ENCODE measurements around the gene SGO1.

The SGO1 gene

GRCh38 chr3:20194793-20195460, 8.9 kb upstream of the SGO1 start:
- Mint-ChIP-seq H3K27ac (ENCODE audit: low read depth) (no peak overlapping the region), H3K4me1 (peaks cover 6% of the 10 kb centered on the region)

GRCh38 chr3:20190991-20191390, 5.0 kb upstream of the SGO1 start:
- H3K27me3 Mint-ChIP-seq, result no peaks in the 10 kb centered on the region
- H3K9me3 Mint-ChIP-seq, result no peaks in the 10 kb centered on the region
- no peak overlapping the region for H3K4me3 Mint-ChIP-seq
- peak overlapping the region; percentile 32 for H3K27ac Mint-ChIP-seq (ENCODE audit: low read depth)
- ATAC-seq (replicated peaks; ENCODE audit: extremely low read depth, poor library complexity, severe bottlenecking) (no peak), DNase-seq (ENCODE audit: low spot score in 2 of 2) (no peak)
- no peaks in the 10 kb centered on the region for H3K36me3 Mint-ChIP-seq (ENCODE audit: insufficient read depth)
- H3K4me1 Mint-ChIP-seq, result no peaks in the 10 kb centered on the region

More at GRCh38 chr3:20194793-20195460, 8.9 kb upstream of the SGO1 start:
- Mint-ChIP-seq H3K36me3 (ENCODE audit: insufficient read depth) (no peaks in the 10 kb centered on the region), H3K4me3 (no peak overlapping the region), H3K9me3 (no peaks in the 10 kb centered on the region), H3K27me3 (no peaks in the 10 kb centered on the region)
- ATAC-seq (replicated peaks; ENCODE audit: extremely low read depth, poor library complexity, severe bottlenecking), result no peak
- no peak for DNase-seq (ENCODE audit: low spot score in 2 of 2)

DNA sequence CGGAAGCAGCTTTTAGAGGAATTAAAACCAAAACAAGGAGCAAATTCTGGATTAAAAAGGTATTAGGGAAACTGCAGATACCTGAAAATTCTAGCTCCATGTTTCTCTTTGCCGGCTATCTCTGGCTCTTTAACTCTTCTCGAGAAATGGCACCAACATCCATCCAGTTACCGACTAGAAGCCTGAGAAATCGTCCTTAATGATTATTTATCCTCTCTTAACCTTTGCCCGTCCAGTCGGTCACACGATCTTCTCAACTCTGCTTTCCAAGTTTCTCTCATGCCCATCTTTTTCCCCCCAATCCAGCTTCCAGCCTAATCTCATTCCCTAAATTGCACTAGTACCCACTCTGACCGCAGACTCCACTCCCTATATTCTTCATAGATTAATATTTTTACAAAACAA, 596 bp upstream of the SGO1 start:
- no peaks in the 10 kb centered on the region for H3K27me3 Mint-ChIP-seq
- no peak for DNase-seq (ENCODE audit: low spot score in 2 of 2)
- H3K4me3 Mint-ChIP-seq, result no peak overlapping the region
- no peaks in the 10 kb centered on the region for H3K4me1 Mint-ChIP-seq
- no peaks in the 10 kb centered on the region for H3K36me3 Mint-ChIP-seq (ENCODE audit: insufficient read depth)
- H3K9me3 Mint-ChIP-seq, result no peaks in the 10 kb centered on the region
- ATAC-seq (replicated peaks; ENCODE audit: extremely low read depth, poor library complexity, severe bottlenecking), result peak; percentile 1
- H3K27ac Mint-ChIP-seq (ENCODE audit: low read depth), result no peak overlapping the region

GRCh38 chr3:20185331-20185678, 701 bp downstream of the SGO1 start:
- peak; percentile 27 for ATAC-seq (replicated peaks; ENCODE audit: extremely low read depth, poor library complexity, severe bottlenecking)
- H3K9me3 Mint-ChIP-seq, result no peaks in the 10 kb centered on the region
- DNase-seq (ENCODE audit: low spot score in 2 of 2), result peak in 1 of 2 donors; percentile 12
- H3K27me3 Mint-ChIP-seq, result no peaks in the 10 kb centered on the region
- H3K4me3 Mint-ChIP-seq, result no peak overlapping the region
- H3K36me3 Mint-ChIP-seq (ENCODE audit: insufficient read depth), result no peaks in the 10 kb centered on the region
- H3K4me1 Mint-ChIP-seq, result no peaks in the 10 kb centered on the region
- H3K27ac Mint-ChIP-seq (ENCODE audit: low read depth), result no peak overlapping the region

- ATAC-seq (replicated peaks; ENCODE audit: extremely low read depth, poor library complexity, severe bottlenecking), result no peak
- no peaks in the 10 kb centered on the region for H3K27me3 Mint-ChIP-seq
- H3K9me3 Mint-ChIP-seq, result no peaks in the 10 kb centered on the region
- no peak overlapping the region for H3K27ac Mint-ChIP-seq (ENCODE audit: low read depth)
- no peaks in the 10 kb centered on the region for H3K4me1 Mint-ChIP-seq
- DNase-seq (ENCODE audit: low spot score in 2 of 2), result no peak
- H3K36me3 Mint-ChIP-seq (ENCODE audit: insufficient read depth), result peaks cover 4% of the 10 kb centered on the region
- no peak overlapping the region for H3K4me3 Mint-ChIP-seq
These were observed 3.8 kb downstream of the SGO1 start for GRCh38 chr3:20182206-20182605.

DNA sequence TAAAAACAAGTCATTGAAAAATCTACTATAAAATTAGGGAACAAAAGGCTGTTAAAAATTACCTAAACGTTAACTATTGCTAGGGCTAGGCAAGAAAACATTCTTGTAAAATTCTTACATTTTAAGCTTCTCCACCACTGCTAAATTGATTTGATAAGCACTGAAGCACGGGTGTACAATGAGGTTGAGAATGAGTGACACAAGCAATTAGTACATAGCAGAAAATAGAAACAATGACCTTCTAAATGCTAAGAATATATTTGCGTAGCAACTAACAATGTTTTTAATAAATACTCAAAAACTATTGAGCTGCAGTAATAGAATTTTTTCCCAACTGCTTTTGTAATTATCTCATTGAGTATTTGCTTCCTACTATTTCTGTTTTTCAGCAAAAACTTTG, 4.7 kb downstream of the SGO1 start:
- no peaks in the 10 kb centered on the region for H3K27me3 Mint-ChIP-seq
- H3K4me3 Mint-ChIP-seq, result no peak overlapping the region
- no peak for DNase-seq (ENCODE audit: low spot score in 2 of 2)
- H3K27ac Mint-ChIP-seq (ENCODE audit: low read depth), result no peak overlapping the region
- no peak for ATAC-seq (replicated peaks; ENCODE audit: extremely low read depth, poor library complexity, severe bottlenecking)
- H3K9me3 Mint-ChIP-seq, result no peaks in the 10 kb centered on the region
- peaks cover 4% of the 10 kb centered on the region for H3K36me3 Mint-ChIP-seq (ENCODE audit: insufficient read depth)
- H3K4me1 Mint-ChIP-seq, result no peaks in the 10 kb centered on the region

- H3K36me3 Mint-ChIP-seq (ENCODE audit: insufficient read depth), result peaks cover 6% of the 10 kb centered on the region
- H3K4me3 Mint-ChIP-seq, result no peak overlapping the region
- no peak overlapping the region for H3K27ac Mint-ChIP-seq (ENCODE audit: low read depth)
- no peaks in the 10 kb centered on the region for H3K4me1 Mint-ChIP-seq
- H3K27me3 Mint-ChIP-seq, result no peaks in the 10 kb centered on the region
- no peaks in the 10 kb centered on the region for H3K9me3 Mint-ChIP-seq
- DNase-seq (ENCODE audit: low spot score in 2 of 2) (no peak), ATAC-seq (replicated peaks; ENCODE audit: extremely low read depth, poor library complexity, severe bottlenecking) (no peak)
These were observed 12.1 kb downstream of the SGO1 start for GRCh38 chr3:20173844-20174410.

GRCh38 chr3:20161714-20162113, 24.3 kb downstream of the SGO1 start:
- Mint-ChIP-seq H3K27ac (ENCODE audit: low read depth) (peak overlapping the region; percentile 11), H3K4me1 (peaks cover 17% of the 10 kb centered on the region), H3K36me3 (ENCODE audit: insufficient read depth) (peaks cover 3% of the 10 kb centered on the region), H3K9me3 (no peaks in the 10 kb centered on the region), H3K4me3 (no peak overlapping the region), H3K27me3 (no peaks in the 10 kb centered on the region)
- DNase-seq (ENCODE audit: low spot score in 2 of 2) (no peak), ATAC-seq (replicated peaks; ENCODE audit: extremely low read depth, poor library complexity, severe bottlenecking) (no peak)

- Mint-ChIP-seq H3K4me3 (no peak overlapping the region), H3K4me1 (peaks cover 17% of the 10 kb centered on the region), H3K27ac (ENCODE audit: low read depth) (peak overlapping the region; percentile 79), H3K27me3 (no peaks in the 10 kb centered on the region), H3K36me3 (ENCODE audit: insufficient read depth) (peaks cover 3% of the 10 kb centered on the region), H3K9me3 (no peaks in the 10 kb centered on the region)
- ATAC-seq (replicated peaks; ENCODE audit: extremely low read depth, poor library complexity, severe bottlenecking) (no peak), DNase-seq (ENCODE audit: low spot score in 2 of 2) (no peak)
These were observed 25.8 kb downstream of the SGO1 start for GRCh38 chr3:20160230-20160629.

- H3K4me3 Mint-ChIP-seq, result no peak overlapping the region
- H3K27me3 Mint-ChIP-seq, result no peaks in the 10 kb centered on the region
- H3K27ac Mint-ChIP-seq (ENCODE audit: low read depth), result no peak overlapping the region
- peaks cover 11% of the 10 kb centered on the region for H3K36me3 Mint-ChIP-seq (ENCODE audit: insufficient read depth)
- no peaks in the 10 kb centered on the region for H3K9me3 Mint-ChIP-seq
- H3K4me1 Mint-ChIP-seq, result peaks cover 5% of the 10 kb centered on the region
- DNase-seq (ENCODE audit: low spot score in 2 of 2) (no peak), ATAC-seq (replicated peaks; ENCODE audit: extremely low read depth, poor library complexity, severe bottlenecking) (no peak)
These were observed 31.1 kb downstream of the SGO1 start for GRCh38 chr3:20154928-20155327.

DNA sequence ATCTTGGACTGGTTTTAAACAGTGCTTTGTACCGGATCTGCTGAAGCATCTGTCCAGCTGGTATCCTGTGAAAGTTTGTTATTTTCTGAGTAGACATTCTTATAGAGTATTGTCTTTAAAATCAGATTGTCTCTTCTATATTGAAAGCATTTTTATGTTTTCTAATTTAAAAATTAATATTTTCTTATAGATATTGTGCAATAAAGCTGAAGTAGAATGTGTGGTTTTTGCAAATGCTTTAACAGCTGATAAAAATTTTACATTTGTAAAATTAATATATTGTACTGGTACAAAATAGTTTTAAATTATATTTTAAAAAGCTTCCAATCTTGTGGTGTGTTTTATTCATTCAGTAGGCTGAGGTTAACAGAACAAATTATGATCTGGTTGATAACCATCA, 31.9 kb downstream of the SGO1 start:
- H3K4me3 Mint-ChIP-seq, result no peak overlapping the region
- H3K27ac Mint-ChIP-seq (ENCODE audit: low read depth), result no peak overlapping the region
- ATAC-seq (replicated peaks; ENCODE audit: extremely low read depth, poor library complexity, severe bottlenecking) (no peak), DNase-seq (ENCODE audit: low spot score in 2 of 2) (no peak)
- H3K36me3 Mint-ChIP-seq (ENCODE audit: insufficient read depth), result peaks cover 15% of the 10 kb centered on the region
- H3K27me3 Mint-ChIP-seq, result no peaks in the 10 kb centered on the region
- H3K9me3 Mint-ChIP-seq, result no peaks in the 10 kb centered on the region
- H3K4me1 Mint-ChIP-seq, result no peaks in the 10 kb centered on the region

- no peak for ATAC-seq (replicated peaks; ENCODE audit: extremely low read depth, poor library complexity, severe bottlenecking)
- DNase-seq (ENCODE audit: low spot score in 2 of 2), result no peak
- no peaks in the 10 kb centered on the region for H3K4me1 Mint-ChIP-seq
- H3K36me3 Mint-ChIP-seq (ENCODE audit: insufficient read depth), result peaks cover 29% of the 10 kb centered on the region
- no peaks in the 10 kb centered on the region for H3K9me3 Mint-ChIP-seq
- H3K27me3 Mint-ChIP-seq, result no peaks in the 10 kb centered on the region
- no peak overlapping the region for H3K27ac Mint-ChIP-seq (ENCODE audit: low read depth)
- no peak overlapping the region for H3K4me3 Mint-ChIP-seq
These were observed 37.5 kb downstream of the SGO1 start for GRCh38 chr3:20148466-20148865.

- H3K4me3 Mint-ChIP-seq, result no peak overlapping the region
- H3K9me3 Mint-ChIP-seq, result no peaks in the 10 kb centered on the region
- peaks cover 37% of the 10 kb centered on the region for H3K36me3 Mint-ChIP-seq (ENCODE audit: insufficient read depth)
- no peak for DNase-seq (ENCODE audit: low spot score in 2 of 2)
- no peaks in the 10 kb centered on the region for H3K4me1 Mint-ChIP-seq
- ATAC-seq (replicated peaks; ENCODE audit: extremely low read depth, poor library complexity, severe bottlenecking), result no peak
- no peak overlapping the region for H3K27ac Mint-ChIP-seq (ENCODE audit: low read depth)
- no peaks in the 10 kb centered on the region for H3K27me3 Mint-ChIP-seq
These were observed 38.6 kb downstream of the SGO1 start for GRCh38 chr3:20147361-20147760.

Data from central memory CD8-positive, alpha-beta T cell (primary cell).